ENCODE data around the gene NCK1. TPM values are rescaled to one million over a fixed set of nuclear protein-coding genes. Genes with fewer than 3 reads are reported as not detected.

Gene NCK1
- total and polyA plus RNA-seq, 2 of the 13 experiments (the other 11 are each of a cell fraction or from before 2014, with no cell fraction given), result 14.7 to 30.4 TPM

DNA sequence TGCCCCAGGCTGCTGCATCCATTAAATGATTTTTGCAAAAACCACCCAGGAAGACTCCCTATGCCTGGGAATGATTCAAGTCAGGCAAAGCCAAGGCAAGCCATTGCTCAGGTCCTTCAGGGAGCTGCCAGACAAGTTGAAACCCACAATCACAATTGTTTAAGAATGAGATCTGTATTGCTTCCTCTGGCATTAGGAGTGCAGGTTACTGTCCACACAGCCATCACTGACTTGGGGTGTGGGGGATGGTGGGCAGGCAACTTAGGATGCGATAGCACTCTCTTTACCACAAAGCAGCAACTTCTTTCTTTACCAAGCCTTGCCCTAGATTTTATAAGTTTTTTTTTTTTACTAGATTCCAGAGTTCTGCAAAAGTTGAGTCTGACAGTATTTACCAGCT, 80.8 kb downstream of the NCK1 start (continued):
- no peak for TF ChIP-seq RARG (CRISPR knock-in tag; IDR thresholded peaks at IDR 0.05; ENCODE audit: low read depth)
- no peak for TF ChIP-seq PHF5A (CRISPR knock-in tag; IDR thresholded peaks at IDR 0.05; ENCODE audit: low read depth, unreplicated experiment)
- no peak for TF ChIP-seq ZNF83 (CRISPR knock-in tag; IDR thresholded peaks at IDR 0.05; ENCODE audit: borderline replicate concordance)
- no peak for TF ChIP-seq ZNF75D (CRISPR knock-in tag; IDR thresholded peaks at IDR 0.05; ENCODE audit: borderline replicate concordance)
- TF ChIP-seq ZNF780A (CRISPR knock-in tag; IDR thresholded peaks at IDR 0.05), result no peak
- TF ChIP-seq, protein P1, sequence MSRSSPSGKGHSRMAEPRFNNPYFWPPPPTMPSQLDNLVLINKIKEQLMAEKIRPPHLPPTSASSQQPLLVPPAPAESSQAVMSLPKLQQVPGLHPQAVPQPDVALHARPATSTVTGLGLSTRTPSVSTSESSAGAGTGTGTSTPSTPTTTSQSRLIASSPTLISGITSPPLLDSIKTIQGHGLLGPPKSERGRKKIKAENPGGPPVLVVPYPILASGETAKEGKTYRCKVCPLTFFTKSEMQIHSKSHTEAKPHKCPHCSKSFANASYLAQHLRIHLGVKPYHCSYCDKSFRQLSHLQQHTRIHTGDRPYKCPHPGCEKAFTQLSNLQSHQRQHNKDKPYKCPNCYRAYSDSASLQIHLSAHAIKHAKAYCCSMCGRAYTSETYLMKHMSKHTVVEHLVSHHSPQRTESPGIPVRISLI (CRISPR knock-in tag; IDR thresholded peaks at IDR 0.05; ENCODE audit: borderline replicate concordance), result no peak
- TF ChIP-seq RXRA (CRISPR knock-in tag; IDR thresholded peaks at IDR 0.05), result no peak
- TF ChIP-seq, protein P2, sequence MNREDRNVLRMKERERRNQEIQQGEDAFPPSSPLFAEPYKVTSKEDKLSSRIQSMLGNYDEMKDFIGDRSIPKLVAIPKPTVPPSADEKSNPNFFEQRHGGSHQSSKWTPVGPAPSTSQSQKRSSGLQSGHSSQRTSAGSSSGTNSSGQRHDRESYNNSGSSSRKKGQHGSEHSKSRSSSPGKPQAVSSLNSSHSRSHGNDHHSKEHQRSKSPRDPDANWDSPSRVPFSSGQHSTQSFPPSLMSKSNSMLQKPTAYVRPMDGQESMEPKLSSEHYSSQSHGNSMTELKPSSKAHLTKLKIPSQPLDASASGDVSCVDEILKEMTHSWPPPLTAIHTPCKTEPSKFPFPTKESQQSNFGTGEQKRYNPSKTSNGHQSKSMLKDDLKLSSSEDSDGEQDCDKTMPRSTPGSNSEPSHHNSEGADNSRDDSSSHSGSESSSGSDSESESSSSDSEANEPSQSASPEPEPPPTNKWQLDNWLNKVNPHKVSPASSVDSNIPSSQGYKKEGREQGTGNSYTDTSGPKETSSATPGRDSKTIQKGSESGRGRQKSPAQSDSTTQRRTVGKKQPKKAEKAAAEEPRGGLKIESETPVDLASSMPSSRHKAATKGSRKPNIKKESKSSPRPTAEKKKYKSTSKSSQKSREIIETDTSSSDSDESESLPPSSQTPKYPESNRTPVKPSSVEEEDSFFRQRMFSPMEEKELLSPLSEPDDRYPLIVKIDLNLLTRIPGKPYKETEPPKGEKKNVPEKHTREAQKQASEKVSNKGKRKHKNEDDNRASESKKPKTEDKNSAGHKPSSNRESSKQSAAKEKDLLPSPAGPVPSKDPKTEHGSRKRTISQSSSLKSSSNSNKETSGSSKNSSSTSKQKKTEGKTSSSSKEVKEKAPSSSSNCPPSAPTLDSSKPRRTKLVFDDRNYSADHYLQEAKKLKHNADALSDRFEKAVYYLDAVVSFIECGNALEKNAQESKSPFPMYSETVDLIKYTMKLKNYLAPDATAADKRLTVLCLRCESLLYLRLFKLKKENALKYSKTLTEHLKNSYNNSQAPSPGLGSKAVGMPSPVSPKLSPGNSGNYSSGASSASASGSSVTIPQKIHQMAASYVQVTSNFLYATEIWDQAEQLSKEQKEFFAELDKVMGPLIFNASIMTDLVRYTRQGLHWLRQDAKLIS (CRISPR knock-in tag; IDR thresholded peaks at IDR 0.05), result no peak
- TF ChIP-seq, protein P3, sequence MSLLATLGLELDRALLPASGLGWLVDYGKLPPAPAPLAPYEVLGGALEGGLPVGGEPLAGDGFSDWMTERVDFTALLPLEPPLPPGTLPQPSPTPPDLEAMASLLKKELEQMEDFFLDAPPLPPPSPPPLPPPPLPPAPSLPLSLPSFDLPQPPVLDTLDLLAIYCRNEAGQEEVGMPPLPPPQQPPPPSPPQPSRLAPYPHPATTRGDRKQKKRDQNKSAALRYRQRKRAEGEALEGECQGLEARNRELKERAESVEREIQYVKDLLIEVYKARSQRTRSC (CRISPR knock-in tag; IDR thresholded peaks at IDR 0.05; ENCODE audit: low read depth), result no peak
- no peak for TF ChIP-seq ZNF552 (CRISPR knock-in tag; IDR thresholded peaks at IDR 0.05; ENCODE audit: borderline replicate concordance)
